Fibroblast of skin of abdomen (primary cell): ENCODE measurements around the gene HCLS1.
A peak's percentile ranks its signal among the peaks of the same experiment; 100 is the strongest.
"Not testable (repeated sequence)": the region's sequence is repeated elsewhere in the genome, so short reads cannot be mapped to it uniquely, and the experiment has no call there.

ENCODE experiments used
- DNase-seq: peaks from one replicate; pipeline ENCODE4 v3.0.0-alpha.2; 2013

HCLS1 gene

DNA sequence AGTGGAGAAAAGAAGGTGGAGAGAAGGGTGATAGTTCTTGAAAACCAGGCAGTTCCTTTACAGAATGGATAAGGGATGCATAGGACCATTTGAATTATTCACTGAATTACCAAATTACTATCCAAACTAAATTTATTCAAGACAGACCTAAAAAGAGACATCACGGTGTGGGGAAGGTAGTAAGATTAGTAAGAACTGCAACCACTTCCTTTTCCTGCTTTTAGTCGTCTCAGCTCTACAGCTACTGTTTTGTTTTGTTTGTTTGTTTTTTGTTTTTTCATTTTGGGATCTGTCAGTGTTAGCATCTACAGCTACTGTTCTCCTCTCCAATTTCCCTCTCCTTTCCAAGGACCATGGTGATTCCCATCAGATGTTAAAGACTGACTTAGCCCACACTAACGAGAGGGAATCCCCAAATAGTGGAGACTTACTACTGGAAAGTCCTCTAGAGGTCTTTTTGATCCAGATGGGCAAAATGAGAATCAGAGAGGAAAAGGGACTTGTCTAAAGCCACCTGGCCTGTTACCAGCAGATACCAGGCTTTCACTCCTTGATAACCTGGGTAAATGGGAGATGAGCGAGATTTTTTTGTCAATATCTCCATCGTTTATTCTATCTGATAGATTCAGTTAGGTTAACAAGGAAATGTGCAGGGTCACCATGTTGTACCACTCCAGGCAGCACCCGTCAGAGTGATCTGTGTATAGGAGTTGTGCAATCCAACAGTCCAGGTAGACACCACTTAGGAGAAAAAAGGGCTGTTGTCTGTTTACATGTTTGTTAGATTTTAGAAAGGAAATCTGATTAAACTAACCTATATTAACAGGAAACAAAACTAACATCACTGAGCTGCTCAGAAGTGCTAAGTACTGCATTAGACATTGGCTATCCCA is 6.0 kb downstream of the HCLS1 start:
- no peak for DNase-seq

GRCh38 chr3:121651684-121652083 is 9.0 kb downstream of the HCLS1 start:
- DNase-seq = peak; percentile 8

DNA sequence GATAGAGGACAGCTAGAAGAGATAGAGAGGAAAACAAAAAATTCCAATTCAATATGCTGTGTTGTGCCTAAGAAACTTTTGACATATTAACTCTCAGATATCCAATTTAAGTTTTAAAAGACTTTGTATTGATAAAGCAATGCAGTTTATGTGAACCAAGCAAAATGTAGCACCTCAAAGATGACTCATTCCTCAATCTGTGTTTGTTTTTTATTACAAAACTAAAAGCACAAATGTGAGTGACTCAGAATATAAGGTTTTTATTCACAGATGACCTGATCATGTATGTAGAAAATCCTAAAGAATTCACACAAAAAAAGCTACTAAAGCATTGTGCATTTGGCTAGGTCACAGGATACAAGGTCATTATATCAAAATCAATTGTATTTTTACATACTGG is 11.1 kb downstream of the HCLS1 start:
- DNase-seq = no peak

DNA sequence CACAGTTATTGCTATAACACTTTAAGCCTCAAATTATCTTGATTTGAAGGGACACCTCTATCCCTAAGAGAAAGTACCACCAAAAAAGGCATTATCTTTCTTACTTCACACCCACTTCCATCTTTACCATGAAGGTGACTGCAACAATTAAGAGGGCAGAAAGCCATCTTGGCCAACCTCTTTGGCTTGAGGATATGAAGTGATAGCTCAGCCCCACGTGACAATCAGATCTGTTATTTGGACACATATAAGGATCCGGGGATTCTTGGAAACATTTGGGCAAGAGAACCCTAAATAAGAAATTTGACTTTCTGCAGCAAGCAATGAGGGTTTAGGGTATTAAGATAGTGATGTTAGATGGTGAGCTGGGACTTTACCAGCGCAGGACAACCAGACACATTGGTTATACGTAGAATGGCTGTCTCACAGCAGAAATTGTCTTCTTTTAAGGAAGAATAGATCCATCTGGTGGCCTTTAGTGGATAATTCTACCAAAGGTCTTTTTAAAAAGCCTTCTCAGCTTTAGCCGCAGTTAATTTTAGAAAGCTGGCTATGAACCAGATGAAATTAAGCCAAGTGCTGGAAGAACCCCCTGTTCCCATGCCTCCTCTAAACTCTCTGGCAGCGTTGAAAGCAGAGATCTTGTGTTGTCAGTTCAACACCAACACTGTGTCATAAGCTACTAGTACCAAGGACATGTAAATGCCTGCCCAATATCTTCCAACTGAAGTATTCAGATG is 12.3 kb downstream of the HCLS1 start:
- no peak for DNase-seq

DNA sequence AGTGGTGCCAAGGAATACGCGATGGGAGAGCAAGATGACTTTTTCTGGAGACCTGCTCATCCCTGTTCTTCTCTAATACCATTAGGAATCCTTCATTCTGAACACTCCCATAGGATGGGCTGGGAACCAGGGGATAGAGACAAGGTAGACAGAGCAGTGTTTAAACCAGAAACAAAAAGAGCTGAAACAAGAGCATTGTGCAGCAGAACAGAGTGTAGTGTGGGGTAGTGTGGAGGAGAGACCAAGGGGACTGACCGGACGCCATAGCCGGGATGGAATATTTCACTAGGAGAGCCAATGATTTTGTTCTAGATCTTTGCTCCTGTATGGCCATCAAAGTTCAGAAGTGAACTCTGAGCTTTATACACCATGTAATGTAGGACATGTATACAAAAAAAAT is 15.6 kb downstream of the HCLS1 start:
- DNase-seq = no peak

DNA sequence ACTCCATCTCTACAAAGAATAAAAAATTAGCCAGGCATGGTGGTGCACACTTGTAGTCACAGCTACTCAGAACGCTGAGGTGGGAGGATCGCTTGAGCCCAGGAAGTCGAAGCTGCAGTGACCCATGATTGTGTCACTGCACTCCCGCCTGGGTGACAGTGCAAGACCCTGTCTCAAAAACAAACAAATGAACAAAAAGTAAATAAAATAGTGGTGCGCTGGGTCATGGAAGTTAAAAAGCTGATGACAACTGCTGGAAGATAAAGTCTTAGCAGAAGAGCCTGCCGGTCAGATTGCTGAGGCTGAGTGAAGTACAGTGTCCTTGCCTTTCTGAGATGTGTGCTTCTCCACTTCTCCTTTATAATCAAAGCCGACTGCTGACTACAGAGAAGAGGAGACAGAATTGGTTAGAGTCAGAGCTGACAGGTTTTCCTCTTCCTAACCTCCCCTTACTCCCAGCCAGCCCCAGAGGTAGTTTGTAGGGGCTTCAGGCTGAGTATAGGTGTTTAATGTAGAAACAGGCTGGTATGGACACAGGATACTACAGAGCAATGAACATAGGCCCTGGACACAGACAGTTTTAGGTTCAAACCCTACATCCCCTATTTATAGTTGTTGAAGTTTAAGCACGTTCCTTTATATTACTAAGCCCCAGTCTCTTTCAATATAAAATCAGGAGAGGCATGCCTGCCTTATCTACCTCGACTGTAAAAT is 17.9 kb downstream of the HCLS1 start:
- DNase-seq = no peak

GRCh38 chr3:121641127-121641526 is 19.6 kb downstream of the HCLS1 start:
- no peak for DNase-seq

DNA sequence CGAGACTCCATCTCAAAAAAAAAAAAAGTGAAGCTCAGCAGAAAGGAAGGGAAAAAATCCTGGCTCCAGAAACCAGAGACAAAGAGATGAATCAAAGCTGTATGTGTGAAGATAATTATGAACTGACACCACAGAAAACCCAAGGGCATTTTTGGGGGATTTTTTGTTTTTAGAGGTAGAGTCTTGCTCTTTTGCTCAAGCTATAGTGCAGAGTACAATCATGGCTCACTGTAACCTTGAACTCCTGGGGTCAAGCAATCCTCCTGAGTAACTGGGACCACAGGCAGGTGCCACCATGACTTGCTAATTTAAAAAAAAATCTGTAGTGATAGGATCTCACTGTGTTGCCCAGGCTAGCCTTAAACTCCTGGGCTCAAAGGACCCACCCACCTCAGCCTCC is 22.8 kb downstream of the HCLS1 start:
- no peak for DNase-seq

- DNase-seq = no peak
These were observed 30.3 kb downstream of the HCLS1 start for GRCh38 chr3:121630355-121630754.

DNA sequence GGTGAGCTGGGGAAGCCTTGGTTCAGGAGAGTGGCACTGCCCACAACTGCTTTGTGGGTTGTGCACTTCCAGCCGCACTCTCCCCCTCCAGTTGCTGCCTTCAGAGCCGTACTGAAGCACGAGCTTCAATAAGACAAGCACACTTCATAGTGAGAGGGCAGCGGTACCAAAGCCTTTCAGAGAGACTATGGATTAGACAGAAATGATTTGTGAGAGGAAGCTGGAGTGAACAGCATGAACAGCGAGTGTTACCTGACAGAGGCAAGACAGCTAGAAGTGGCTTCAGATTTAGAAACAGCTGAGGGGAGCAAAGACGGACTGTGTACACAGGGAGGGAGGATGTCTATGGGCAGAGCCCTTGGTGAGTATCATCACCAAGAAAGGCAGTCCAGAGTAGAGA is 31.1 kb downstream of the HCLS1 start:
- no peak for DNase-seq

- DNase-seq = no peak
These were observed 33.1 kb downstream of the HCLS1 start for GRCh38 chr3:121627622-121628021.

- DNase-seq = no peak
These were observed 33.5 kb downstream of the HCLS1 start for GRCh38 chr3:121627211-121627610.

DNA sequence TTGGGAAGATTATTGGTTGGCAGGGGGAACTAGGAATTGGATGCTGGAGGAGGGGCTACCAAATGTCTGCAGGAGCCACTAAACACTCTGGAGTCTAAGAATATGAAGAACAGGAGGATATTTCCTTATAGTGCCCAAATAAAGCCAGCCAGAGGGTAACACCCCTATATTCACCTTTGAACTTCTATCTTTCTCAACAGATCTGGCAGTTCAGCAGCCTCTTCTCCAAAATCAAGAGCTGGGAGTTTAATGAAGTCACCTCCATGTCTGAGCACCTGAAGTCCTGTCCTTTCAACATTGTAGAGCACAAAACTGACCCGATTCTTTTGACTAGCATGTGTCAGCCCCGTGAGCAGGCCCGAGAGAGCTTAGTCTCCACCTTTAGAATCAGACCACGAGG is 34.2 kb downstream of the HCLS1 start:
- DNase-seq = no peak

DNA sequence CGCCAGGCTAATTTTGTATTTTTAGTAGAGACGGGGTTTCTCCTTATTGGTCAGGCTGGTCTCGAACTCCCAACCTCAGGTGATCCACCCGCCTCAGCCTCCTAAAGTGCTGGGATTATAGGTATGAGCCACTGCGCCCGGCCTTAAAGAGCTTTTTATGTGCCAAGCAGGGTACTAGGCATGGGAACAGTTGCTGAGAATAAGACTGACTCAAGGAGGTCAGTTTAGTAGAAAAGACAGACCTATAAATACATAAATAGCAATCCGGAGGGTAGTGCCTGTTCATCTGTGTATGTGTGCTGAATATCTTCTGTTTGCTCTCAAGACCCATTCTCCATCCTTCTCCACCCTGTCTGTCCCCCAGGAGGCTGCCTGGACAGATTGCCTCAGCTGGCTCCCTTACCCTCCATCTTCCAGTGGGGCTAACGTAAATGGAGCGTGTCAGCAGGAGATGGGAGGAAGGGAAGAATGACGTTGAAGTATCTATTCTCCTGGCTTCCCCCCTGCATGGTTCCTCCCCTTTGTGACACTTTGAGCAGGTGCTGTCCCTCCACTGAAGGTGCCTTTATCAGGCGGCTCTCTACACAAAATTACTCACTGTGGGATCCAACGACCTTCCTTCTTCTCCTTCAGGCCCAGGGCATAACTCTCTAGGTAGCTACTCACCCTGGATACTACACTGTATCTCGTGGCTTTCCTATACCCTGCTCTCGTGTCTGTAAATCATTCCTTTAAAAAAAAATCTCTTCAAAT is 36.4 kb downstream of the HCLS1 start:
- DNase-seq = no peak

DNA sequence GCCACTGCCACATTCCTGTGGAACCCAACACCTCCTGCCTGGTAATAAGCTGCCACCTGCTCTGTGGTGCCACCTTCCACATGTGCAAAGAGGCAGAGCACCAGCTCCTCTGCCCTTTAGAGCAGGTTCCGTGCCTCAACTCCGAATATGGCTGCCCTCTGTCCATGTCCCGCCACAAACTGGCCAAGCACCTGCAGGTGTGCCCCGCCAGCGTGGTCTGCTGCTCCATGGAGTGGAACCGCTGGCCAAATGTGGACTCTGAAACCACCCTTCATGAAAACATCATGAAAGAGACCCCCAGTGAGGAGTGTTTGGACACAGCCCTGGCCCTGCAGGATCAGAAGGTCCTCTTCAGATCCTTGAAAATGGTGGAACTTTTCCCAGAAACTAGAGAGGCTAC is 39.2 kb downstream of the HCLS1 start:
- no peak for DNase-seq

DNA sequence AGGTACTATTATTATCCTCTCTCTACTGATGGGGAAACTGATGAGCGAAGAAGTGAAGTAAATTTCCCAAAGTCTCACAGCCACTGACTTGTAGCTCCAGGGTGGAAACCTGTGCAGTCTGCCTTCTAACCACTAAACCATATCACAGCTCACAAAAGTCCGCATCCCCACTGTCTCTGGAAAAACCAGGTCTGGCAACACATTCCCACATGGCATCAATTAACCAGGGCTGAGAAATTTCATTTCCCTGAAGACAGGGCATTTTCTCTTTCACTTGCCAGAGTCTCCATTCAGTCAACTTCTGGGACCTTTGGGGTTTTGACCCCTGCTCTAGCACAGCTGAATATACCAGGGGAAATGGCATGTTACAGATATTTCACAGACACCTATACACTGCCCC is 41.0 kb downstream of the HCLS1 start:
- no peak for DNase-seq

DNA sequence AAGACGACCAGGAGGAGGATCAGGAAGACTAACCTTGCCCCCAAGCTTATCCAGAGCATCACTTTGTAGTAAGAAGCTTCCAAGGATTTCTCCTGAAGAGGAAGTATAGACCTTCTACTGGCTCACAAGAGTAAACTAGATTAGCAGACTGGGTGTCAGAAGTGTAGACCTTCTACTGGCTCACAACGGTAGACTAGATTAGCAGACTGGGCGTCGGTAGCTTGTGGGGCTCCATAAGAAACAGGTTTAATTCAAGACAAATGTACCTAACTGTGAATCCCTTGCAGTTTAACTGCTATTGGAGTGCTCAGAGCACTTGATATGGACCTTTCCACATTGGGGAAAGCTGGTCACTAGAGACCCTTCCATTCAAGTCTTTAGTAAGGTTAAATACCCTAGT is 54.6 kb downstream of the HCLS1 start:
- no peak for DNase-seq

DNA sequence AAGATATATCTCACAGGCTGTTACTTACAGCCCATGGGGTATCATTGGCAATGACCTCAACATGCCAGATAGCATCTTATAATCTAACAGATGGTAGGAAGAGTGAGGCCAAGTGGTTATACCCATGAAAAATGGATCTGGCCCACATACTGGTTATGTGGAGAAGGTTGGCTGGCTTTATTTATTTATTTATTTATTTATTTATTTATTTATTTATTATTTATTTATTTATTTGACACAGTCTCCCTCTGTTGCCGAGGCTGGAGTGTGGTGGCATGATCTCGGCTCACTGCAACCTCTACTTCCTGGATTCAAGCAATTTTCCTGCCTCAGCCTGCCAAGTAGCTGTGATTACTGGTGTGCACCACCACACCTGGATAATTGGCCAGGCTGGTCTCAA is 55.9 kb downstream of the HCLS1 start:
- DNase-seq = no peak

GRCh38 chr3:121601212-121601812 is 59.4 kb downstream of the HCLS1 start:
- DNase-seq = no peak

GRCh38 chr3:121599900-121600299 is 60.8 kb downstream of the HCLS1 start:
- DNase-seq = not testable (repeated sequence)

DNA sequence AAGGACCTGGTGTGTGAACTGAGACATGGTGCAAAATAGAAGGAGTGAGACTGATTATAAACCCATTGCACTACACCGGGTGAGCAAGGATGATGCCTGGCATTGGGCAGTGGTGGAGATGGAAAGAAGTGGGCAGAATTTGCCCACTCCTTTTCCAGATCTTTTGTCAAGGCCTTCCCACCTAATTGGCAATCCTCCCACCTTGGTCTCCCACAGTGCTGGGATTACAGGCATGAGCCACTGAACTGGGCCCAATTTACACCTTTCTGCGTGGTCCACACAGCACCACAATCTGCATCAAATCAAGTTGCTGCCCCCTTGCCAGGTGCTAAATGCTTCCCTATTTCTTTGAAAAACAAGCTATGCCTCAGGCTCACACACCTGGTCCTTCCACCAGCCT is 62.1 kb downstream of the HCLS1 start:
- DNase-seq = no peak

DNA sequence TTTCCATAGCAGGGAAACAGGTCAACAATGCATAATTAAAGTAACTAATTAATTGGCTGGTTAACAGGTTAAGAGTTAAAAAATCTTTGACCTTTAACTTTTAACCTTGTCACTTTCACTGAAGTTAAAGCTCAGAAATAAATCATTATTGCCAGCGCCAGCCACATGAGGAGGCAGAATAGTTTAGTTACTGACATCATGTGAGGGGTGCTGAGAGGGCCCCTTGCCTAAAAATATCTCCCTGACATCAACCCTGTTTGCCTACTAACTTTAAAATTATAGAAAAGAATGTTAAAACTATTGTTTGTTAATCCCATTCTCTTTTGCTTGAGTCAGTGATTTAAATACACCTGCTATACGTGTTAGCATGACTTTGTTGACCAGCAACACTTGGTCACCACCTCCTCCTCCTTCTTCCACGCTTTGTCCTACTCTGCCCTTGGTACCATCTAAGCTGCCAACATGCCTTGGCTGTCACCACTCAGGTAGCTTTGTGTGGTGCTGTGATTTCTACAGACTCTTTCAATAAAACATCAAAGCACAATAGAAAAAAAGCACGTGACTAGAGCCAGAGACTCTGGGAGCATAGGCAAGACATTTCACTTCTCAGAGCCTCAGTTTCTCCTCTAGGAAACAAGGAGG is 64.8 kb downstream of the HCLS1 start:
- no peak for DNase-seq
